T-helper 1 cell treated with Interleukin-12 subunit alpha and Interleukin-12 subunit beta and Interleukin-4 antibody, amounts not matched to agents 30 ng/mL and 1 ng/mL, for 36 hours (primary cell): Measurements from ENCODE around the gene PLA2G15. TPM values are rescaled to one million over a fixed set of nuclear protein-coding genes. Genes with fewer than 3 reads are reported as not detected.

Experiments used
- intact Hi-C: fragments of 100-400 bp; cut with micrococcal nuclease; formaldehyde crosslinking; loops from one replicate; pipeline ENCODE4 v1.15.1; 2024
- total RNA-seq: library from RNA; stranded (reverse); gene quantifications from 2 replicates; pipeline ENCODE4 v1.2.3, GENCODE V29; 2022

Gene PLA2G15
- total RNA-seq, 1 donor from 2014 or later: 11.8 TPM

GRCh38 chr16:68249371-68249770, 4.2 kb downstream of the PLA2G15 start:
- intact Hi-C loops: no loop called here

DNA sequence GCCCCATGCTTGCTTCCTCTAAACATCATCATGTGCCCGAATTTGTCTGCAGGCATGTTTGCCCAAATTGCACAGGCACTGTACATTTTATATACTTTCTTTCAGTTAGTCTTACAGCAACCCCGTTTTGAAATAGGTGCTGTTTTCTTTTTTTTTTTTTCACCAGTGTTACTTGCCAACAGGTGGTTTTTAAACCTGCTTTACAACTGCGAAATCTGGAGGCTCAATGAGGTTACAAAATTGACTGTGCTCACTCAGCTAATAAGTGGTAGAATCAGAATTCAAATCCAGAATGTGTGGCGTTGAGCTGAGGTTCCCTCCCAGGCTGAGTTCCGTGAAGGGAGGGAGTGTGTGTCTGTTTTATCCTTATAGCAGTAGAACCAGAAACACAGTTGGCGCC, 5.8 kb downstream of the PLA2G15 start:
- intact Hi-C loops: no loop called here

DNA sequence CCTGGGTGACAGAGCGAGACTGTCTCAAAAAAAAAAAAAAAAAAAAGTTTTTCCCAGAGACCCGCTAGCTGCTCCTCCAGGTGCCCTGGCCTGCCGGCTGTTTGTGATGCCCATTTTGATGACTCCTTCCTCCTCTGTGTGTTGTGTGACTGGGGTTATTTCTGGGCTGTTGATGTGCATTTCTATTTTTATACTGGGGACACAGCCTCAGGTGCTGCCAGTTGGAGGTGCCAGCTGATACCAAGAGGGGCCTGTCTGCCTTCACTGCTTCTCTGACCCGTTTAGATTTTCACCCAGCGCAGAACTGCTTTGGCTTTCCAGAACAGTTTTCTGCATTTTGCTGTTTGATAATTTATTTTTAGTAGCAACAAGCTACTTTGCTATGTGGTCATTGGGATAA, 6.7 kb downstream of the PLA2G15 start:
- intact Hi-C loops: no loop called here

GRCh38 chr16:68252383-68252782, 7.2 kb downstream of the PLA2G15 start:
- intact Hi-C loops: no loop called here

GRCh38 chr16:68253721-68254120, 8.5 kb downstream of the PLA2G15 start:
- intact Hi-C loops: no loop called here

- intact Hi-C loops: no loop called here
Observed at GRCh38 chr16:68255712-68256111, 10.5 kb downstream of the PLA2G15 start.

GRCh38 chr16:68257251-68257905, 12.2 kb downstream of the PLA2G15 start:
- intact Hi-C loops: no loop called here

DNA sequence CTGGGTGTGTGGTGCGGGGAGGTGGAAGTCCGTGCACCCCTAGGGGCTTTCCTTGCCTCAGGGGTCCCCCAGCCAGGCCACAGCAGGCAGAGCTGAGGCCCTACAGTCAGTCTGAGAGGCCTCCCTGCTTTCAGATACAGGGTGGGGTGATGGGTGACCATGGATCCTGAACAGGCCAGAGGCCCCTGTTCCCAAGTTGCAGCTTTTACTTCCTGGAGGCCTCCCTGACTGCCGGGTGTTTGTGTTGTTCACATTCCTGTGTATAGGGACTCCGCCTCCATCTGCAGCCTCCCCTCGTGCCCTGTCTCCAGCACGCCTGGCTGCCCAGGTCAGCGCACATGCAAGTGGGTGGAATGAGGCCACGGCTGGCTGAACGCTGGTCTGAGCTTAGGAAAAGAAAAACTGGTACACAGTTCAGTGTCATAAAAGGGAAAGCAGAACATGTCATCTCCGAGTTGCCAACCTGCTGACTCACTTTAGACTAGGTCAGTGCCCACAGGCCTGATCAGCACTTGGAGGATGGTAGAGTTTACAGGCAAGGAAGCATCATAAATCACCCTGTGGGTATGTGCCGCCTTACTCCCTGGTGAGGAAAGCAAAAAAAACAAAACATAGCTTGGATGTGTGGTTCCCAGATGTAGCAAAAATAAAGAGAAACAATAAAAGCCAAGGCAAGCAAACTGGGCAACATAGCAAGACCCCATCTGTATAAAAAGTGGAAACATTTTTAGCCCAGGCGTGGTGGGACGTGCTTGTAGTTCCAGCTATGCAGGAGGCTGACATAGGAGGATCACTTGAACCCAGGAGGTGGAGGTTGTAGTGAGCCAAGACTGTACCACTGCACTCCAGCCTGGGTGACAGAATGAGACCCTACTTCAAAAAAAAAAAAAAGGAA, 13.0 kb downstream of the PLA2G15 start:
- intact Hi-C loops: no loop called here

DNA sequence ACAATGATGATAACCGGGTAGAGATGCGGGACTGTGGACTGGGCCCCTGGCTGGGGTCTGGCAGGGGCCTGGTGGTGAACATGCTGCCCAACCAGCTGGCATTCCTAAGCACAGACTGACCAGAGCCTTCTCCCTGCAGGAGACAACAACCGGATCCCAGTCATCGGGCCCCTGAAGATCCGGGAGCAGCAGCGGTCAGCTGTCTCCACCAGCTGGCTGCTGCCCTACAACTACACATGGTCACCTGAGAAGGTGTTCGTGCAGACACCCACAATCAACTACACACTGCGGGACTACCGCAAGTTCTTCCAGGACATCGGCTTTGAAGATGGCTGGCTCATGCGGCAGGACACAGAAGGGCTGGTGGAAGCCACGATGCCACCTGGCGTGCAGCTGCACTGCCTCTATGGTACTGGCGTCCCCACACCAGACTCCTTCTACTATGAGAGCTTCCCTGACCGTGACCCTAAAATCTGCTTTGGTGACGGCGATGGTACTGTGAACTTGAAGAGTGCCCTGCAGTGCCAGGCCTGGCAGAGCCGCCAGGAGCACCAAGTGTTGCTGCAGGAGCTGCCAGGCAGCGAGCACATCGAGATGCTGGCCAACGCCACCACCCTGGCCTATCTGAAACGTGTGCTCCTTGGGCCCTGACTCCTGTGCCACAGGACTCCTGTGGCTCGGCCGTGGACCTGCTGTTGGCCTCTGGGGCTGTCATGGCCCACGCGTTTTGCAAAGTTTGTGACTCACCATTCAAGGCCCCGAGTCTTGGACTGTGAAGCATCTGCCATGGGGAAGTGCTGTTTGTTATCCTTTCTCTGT, 14.0 kb downstream of the PLA2G15 start:
- intact Hi-C loops: no loop called here

- intact Hi-C loops: loop anchor here (1.0 to 10.0 kb wide), 4 partner anchors 18 to 1071 kb away; partner anchors contain the start of genes COG8, NIP7, PDF and PLA2G15
Observed at GRCh38 chr16:68263559-68264127, 18.5 kb downstream of the PLA2G15 start.

DNA sequence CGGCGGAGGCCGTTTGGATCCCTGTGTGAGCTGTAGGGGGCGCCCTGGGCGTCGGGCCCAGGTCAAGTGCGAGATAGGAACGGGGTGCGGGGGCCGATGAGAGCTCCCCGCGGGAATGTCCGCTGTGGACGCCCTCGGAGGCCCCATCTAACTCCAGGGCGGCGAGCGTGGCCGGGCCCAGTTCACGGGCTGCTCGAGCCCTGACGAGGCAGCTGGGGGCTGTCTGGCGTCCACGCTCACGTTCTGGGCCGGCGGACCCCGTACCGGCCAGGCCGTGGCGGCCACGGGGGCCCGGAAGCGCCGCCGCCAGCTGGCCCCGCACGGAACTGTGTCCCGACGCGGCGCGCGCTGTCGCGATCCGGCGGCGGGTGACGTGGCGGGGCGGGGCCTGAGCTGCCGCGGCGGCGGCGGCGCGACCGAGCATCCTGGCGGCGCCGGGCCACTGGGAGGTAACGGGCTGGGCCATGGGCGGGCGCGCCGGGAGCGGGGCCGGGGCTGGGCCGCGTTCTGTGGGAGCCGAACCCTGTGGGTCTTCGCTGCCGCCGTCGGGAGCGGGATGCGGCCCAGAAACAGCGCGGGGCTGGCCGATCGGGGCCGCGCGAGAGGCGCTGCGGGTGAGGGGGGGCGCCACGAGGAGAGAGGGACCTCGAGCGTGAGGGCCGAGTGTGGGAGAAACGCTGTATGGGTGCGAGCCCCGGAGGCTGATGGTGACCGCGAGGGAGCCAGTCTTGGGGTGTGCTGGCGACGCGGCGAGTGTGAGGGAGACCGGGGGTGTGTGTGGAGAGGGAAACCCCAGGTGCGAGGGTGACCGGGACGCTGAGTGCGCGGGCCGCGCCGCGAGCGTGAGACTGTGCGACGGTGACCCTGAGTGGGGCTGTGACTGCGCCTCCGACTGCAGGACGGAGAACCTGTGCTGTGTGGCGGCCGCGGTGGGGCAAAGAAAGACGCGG, 19.2 kb downstream of the PLA2G15 start, which contains the start of gene SLC7A6:
Gene SLC7A6, plus strand, starts transcription at position 399 of the 950 bp plus-strand sequence. CDS start 10,201 bp downstream, outside the sequence.
- intact Hi-C loops: loop anchor here (1.0 to 10.0 kb wide), 7 partner anchors 11 to 1070 kb away; partner anchors contain the start of genes COG8, NIP7, PDF and PLA2G15

- intact Hi-C loops: loop anchor here (1.0 to 10.0 kb wide), 5 partner anchors 10 to 1070 kb away; partner anchors contain the start of genes COG8, NIP7 and PDF
Observed at GRCh38 chr16:68265078-68265920, 20.1 kb downstream of the PLA2G15 start.

GRCh38 chr16:68267612-68268405, 22.6 kb downstream of the PLA2G15 start:
- intact Hi-C loops: loop anchor here (10.0 kb wide), 1 partner anchor 1067 kb away; the partner anchor contains the start of genes COG8, NIP7 and PDF

GRCh38 chr16:68269793-68270192, 24.6 kb downstream of the PLA2G15 start:
- intact Hi-C loops: loop anchor here (10.0 kb wide), 1 partner anchor 1065 kb away; the partner anchor contains the start of genes COG8, NIP7 and PDF

GRCh38 chr16:68270353-68270752, 25.2 kb downstream of the PLA2G15 start:
- intact Hi-C loops: no loop called here

GRCh38 chr16:68272507-68273209, 27.5 kb downstream of the PLA2G15 start:
- intact Hi-C loops: loop anchor here (1.0 kb wide), 1 partner anchor 9 kb away; no protein-coding TSS in a partner anchor

DNA sequence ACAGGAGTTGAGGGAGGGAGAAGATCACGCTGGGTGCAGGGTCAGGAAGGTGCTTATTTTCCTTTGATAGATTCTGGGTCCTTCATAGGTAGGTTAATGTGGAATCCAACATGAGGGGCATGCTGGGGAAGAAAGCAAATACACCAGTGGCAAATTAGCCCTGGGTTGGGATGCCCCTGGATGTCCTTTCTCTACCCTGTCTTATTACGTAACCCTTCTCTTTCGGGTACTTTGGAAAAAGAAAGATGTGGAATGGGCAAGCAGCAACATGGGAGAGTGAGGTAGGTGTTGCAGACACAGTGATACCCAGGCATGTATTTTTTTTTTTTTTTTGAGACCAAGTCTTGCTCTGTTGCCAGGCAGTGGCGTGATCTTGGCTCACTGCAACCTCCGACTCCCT, 28.3 kb downstream of the PLA2G15 start:
- intact Hi-C loops: loop anchor here (1.0 kb wide), 1 partner anchor 8 kb away; no protein-coding TSS in a partner anchor
